SW480 (cell line): ENCODE measurements around the gene FCGR3B.
"Not testable (repeated sequence)": the region's sequence is repeated elsewhere in the genome, so short reads cannot be mapped to it uniquely, and the experiment has no call there.

Source experiments
- DNase-seq: peaks from one replicate; pipeline ENCODE4 v3.0.0-alpha.2; 2016; ENCODE audit warnings: low spot score

The FCGR3B gene

GRCh38 chr1:161631076-161631475 lies at the start of gene FCGR3B:
TSS of gene FCGR3B (minus strand) at chr1:161631176. CDS start at chr1:161631094, 82 bp downstream.
- DNase-seq: no peak

DNA sequence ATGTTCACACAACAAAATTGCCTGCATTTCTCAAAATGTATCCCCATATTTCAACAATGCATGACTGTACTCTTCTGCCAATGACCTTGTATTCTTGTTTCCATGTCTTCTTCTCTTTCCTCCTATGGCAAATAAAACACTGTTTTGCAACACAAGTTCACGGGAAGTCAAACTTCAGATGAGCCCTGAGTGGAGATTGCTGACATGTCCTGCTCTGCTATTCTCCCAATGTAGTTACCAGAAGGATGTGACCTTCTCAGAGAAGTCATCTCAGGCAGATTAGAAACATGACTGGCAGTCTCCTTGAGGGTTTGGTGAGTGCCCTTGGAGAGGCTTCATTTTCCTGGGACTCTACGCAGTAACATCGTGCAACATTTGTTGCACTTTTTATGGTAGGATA lies 47.5 kb upstream of the FCGR3B start:
- DNase-seq: no peak

DNA sequence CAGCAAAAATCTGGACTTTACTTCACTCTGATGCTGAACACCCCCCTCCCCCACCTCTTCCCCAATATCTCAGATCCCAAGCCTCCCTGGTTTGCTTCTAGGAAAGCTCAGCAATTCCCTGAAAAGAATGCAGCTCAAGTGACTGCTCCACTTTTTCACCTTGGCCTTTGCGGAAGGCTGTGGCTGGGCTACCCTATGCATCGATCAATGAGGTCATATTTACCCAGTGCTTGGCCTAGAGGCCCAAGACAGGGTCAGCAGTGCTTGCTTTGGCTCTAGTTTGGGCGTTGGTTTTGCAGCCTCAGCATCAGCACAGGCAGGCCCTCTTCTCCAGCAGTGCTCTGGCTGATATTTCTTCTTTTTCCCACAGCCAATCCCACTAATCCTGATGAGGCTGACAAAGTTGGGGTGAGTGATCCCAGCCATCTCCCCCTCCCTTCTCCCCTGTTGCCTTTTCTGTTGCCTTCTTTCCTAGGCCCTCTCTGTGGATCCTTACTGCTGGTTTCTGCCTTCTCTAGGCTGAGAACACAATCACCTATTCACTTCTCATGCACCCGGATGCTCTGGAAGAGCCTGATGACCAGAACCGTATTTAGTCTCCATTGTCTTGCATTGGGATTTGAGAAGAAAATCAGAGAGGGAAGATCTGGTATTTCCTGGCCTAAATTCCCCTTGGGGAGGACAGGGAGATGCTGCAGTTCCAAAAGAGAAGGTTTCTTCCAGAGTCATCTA lies 46.1 kb upstream of the FCGR3B start:
- DNase-seq: no peak

DNA sequence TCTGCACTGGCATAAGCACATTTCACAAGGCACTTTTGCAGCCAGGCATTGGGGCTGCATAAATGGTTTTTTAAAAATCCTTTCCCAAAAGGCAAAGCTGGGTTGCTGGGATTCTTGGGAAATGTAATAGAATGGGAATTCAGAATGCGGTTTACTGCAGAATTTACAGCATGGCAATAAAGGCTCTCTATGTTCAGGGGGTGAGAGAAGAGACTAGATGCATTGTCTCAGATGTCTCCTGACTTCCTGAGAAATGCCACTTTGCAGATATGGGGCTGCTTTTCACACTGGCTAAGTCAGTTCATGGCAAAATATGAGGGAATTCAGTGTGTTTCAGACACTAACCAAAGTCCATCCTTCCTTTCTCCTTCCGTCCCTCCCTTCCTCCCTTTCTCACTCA lies 45.5 kb upstream of the FCGR3B start:
- DNase-seq: no peak

DNA sequence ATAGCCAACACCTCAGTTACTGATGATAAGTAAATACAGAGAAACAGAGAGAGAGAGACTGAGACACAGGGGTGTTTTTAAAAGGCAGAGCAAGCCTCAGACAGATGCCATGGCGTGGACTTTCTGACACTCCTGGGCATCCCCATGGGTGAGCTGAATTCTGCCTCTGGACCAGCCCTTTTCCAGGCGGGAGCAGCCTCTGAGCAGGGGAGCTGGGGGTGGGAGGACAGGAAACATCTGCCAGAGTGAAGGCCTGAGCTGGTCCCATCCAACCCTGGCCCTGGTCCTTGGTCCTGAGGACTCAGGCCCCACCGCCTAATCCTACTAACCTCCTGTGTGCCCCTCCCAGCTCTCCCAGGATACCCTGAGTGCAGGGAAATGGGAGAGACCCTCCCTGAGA lies 43.9 kb upstream of the FCGR3B start:
- DNase-seq: not testable (repeated sequence)

GRCh38 chr1:161674447-161674846 lies 43.5 kb upstream of the FCGR3B start:
- not testable (repeated sequence) for DNase-seq

DNA sequence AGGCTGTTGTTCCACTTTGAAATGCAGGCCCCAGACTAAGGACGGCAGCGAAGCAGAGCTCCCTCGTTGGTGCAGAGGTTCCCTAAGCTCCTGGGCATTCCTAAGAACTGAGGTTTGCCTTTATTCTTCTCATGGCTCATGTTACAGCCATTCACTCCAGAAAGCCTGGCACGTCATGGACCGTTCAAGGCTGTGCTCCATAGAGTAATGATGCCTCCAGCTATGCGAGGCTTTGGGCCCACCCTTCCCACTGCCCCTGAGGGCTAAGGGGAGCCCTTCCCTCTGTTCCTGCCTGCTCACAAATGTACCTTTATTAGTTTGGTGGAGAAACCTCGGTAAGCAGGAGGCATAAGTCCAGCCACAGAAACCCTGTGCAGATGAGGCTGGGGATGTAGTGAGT lies 42.5 kb upstream of the FCGR3B start:
- not testable (repeated sequence) for DNase-seq

DNA sequence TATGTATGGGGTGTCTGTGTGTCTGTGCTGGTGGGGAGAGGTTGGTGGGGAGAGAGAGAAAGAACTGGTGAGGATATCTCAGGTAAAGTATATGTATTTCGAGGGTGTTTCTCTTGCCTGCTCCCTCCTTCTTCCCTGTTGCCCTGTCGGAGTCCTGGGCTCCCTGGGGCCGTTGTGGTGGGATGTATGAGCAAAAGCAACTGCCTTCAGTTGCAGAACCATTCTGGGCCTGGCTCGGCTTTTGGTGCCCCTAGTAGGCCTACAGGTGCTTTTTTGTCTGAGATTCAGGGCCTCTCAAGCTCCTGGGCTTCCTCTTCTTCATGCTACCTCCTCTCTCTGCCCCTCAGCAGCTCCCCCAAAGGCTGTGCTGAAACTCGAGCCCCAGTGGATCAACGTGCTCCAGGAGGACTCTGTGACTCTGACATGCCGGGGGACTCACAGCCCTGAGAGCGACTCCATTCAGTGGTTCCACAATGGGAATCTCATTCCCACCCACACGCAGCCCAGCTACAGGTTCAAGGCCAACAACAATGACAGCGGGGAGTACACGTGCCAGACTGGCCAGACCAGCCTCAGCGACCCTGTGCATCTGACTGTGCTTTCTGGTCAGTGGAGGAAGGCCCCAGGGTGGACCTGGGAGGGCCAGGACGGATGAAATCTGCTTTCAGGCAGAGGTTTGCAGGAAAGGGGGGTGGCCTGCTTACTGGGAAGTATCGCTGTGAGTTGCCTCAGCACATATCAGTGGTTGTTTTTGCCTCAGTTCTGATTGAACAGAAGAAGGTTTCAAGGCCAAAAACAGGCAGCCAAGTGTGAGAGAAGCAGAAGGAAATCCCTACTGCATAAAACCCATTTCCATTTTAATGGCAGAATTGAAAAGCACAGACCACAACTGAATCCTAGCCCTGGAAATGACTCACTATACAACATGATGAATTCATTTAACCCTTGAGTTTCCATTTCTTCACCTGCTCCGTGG lies 40.4 kb upstream of the FCGR3B start:
- not testable (repeated sequence) for DNase-seq

DNA sequence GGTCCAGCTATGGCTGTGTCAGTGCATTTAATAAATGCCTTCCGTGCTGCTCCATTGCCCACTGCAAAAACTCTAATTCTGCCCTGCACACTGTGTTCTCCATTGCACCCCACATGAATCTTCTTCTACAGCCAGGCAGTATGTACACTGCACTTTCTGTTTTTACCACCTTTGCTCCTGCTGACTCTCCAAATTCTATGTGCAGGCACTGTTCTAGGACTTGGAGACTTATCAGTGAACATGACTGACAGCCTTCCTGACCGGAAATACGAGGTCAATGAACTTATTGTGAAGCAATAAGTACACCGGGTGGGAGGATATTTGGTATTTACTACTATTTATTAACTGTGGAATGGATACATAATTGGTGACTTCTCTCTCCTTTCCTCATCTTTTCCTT lies 33.7 kb upstream of the FCGR3B start:
- not testable (repeated sequence) for DNase-seq

DNA sequence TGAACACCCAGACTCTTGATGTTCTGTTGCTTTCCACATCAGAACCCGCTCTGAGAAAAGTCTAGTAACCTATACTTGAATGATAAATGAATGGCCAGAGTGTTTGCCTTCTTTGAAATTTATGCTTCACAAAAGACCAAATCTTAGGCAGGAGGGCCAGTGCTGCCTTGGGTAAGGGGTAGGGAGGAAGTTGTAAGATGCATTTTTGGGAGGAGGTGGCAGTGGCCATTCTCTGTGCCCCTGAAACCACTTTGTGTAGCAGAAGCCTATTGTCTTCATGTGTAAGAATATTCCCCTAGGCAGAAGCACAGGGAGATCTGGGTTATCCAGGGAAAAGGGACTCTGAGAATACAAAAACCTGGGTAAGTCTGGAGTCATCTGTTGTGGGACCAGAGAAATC lies 32.6 kb upstream of the FCGR3B start:
- not testable (repeated sequence) for DNase-seq

GRCh38 chr1:161662684-161663339 lies 31.8 kb upstream of the FCGR3B start, which contains the start of gene FCGR2B:
TSS of gene FCGR2B (plus strand) at chr1:161663143. CDS start at chr1:161663242, 99 bp downstream.
- not testable (repeated sequence) for DNase-seq

DNA sequence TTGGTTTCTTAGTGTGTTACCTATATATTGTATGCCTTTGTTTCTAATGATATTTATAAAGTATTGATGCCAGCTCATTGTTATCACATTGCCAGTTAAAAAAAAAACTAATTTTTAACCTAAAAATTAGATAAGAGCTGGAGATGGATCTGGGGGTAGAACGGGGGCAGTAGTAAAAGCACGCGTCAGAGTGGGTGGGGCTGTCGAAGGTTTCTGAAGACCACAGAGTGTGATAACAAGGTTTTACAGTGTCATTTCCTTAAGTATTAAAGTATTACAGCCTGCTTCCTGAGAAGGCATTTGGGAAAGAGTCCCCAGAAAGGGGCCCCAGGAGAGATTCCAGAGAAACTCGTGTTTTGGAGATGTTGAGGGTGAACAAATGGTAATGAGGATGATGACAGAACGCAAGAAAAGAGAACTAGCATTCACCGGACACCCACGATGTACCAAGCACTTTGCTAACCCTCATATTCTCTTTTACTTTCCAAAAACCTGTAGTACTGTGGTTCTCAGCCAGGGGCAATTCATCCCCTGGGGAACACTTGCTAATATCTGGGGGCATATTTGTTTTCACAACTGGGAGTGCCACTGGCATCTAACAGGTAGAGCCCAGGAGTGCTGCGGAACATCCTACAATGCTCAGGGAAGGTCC lies 30.8 kb upstream of the FCGR3B start:
- DNase-seq: not testable (repeated sequence)

DNA sequence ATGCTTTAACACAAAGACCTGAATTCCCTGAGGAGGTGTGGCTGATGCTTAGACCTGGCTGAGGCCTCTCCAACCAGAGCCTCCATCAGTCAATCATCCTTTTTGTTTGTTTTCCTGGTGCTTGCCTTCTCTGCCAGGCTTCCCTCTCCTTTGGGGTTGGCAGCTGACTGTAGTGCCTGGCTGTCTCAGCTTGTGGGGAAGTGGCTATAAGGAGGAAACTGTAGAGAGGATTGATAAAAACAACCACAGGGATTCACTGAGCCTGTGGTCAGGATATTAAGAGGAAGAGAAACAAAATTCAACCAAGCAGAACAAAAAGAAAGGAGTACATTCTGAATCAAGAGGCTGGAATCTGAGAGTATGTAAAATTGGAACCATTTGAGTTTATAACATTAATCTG lies 27.5 kb upstream of the FCGR3B start:
- DNase-seq: not testable (repeated sequence)

- not testable (repeated sequence) for DNase-seq
These were observed 23.0 kb upstream of the FCGR3B start for GRCh38 chr1:161653971-161654370.

- not testable (repeated sequence) for DNase-seq
These were observed 22.6 kb upstream of the FCGR3B start for GRCh38 chr1:161653541-161653940.

GRCh38 chr1:161647507-161648360 lies 16.8 kb upstream of the FCGR3B start:
- DNase-seq: peak; percentile 29

DNA sequence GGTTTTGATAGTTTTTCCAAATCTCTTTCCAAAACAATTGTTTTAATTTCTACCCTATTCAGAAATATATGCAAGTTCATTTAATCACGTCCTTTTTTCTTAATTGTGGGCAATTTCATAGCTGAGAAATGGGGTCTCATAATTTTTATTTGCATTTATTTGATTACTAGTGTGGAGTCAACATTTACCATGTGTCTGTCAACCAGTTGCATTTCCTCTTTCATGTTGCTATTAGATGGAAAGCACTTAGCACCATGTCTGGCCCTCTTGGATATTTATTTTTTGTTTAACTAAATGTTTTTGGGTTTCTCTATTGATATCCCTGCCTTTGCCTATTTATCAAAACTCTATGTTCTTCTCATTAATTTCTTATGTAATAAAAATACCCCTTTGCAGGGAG lies 13.9 kb upstream of the FCGR3B start:
- not testable (repeated sequence) for DNase-seq

DNA sequence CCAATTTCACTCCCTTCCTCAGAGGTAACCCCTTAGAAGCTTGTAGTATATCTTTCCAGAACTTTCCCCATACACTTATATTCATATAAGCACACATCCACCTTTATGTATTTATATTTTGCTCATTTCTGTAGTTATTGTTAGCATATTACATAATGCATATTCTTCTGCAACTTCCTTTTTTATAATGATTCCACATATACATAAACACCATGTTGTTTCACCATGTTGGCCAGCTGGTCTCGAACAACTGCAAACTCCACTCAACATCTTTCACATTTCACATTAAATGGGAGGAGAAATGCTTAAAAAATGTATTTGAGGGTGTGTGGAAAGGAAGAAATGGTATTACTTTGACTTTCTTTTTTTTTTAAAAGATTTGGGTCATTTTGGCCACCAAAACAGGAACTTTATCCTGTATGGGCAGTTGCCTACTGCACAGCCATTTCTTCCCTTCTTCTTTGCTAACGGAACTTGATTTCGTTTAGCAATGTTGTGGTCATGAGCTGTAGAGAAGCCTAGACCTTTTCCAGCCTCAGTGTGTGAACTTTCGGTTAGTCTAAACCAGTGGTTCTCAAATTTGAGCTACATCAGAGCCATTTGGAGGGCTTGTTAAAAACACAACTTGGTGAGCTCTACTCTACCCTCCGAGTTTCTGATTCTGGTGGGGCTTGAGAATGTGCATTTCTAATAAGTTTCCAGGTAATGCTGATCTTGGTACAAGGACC lies 12.7 kb upstream of the FCGR3B start:
- DNase-seq: not testable (repeated sequence)

GRCh38 chr1:161642697-161643096 lies 11.7 kb upstream of the FCGR3B start:
- DNase-seq: not testable (repeated sequence)

DNA sequence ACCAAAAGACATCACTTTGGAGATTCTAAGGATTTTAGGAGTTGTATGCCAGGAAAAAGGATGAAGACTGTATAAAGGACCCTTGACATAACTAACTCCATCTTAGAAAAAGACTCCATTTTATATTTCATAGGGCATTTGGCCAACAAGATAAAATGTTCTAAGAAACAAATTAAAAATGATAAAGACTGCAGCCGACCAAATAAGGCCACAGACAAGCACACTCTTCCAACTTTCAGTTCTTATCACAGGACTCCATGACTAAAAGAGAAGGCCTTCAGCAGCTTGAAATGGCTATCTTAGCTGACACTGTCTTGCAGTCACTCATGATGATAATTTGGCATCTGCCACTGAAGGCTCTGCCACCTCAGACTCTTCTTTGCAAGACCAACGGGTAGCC lies 8.2 kb upstream of the FCGR3B start:
- not testable (repeated sequence) for DNase-seq
